ENCODE data around the gene KCNE4. TPM values are rescaled to one million over a fixed set of nuclear protein-coding genes. Genes with fewer than 3 reads are reported as not detected.

Gene KCNE4
- total RNA-seq, 2 experiments from 2014 or later, result not detected

- ChIA-PET POLR2A (no interaction called here), CTCF (no interaction called here)
- ATAC-seq (no peak), DNase-seq (no peak)
- no peaks in the 10 kb centered on the region for H3K9me3 Mint-ChIP-seq (ENCODE audit: insufficient read depth)
- H3K36me3 Mint-ChIP-seq (ENCODE audit: low read depth), result no peaks in the 10 kb centered on the region
- no peaks in the 10 kb centered on the region for H3K27me3 Mint-ChIP-seq (ENCODE audit: low read depth)
- H3K4me1 Mint-ChIP-seq (ENCODE audit: low read depth), result peaks cover 8% of the 10 kb centered on the region
- H3K27ac Mint-ChIP-seq, result no peak overlapping the region
- no peak overlapping the region for H3K4me3 Mint-ChIP-seq
These were observed 8.6 kb upstream of the KCNE4 start for GRCh38 chr2:223043164-223043941.

DNA sequence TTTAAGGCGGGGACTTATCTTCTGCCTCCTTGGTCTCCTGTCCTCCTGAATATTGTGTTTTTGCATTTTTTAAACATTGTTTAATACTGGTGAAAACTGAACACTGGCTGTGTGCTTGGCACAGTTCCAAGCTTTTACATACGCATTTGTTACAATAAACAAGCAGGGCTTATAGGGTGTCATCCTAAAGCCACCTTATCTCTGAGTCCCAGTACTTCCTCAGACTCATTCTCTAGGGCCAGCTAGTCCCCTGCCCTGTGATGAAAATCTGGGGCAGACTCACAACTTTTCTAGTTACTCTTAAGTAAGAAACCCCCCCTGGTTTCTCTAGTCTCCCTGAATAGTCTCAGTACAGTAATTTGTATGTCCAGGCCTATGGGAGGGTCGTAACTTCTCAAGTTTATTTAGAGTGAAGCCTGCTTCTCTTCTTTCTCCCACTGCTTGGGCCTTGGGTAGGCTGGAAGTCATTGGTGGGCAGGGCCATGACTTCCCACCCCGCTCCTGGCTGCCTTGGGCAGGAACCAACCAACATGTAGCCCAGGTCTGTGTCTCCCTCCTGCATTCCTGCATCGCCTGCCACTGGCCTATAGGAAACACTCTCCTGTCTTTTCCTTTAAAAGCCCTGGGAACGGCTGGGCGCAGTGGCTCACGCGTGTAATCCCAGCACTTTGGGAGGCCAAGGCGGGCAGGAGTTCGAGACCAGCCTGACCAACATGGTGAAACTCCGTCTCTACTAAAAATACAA lies 7.7 kb upstream of the KCNE4 start:
- no peak overlapping the region for H3K4me3 Mint-ChIP-seq
- DNase-seq, result no peak
- no peaks in the 10 kb centered on the region for H3K27me3 Mint-ChIP-seq (ENCODE audit: low read depth)
- CTCF ChIA-PET, result no interaction called here
- H3K36me3 Mint-ChIP-seq (ENCODE audit: low read depth), result no peaks in the 10 kb centered on the region
- peaks cover 8% of the 10 kb centered on the region for H3K4me1 Mint-ChIP-seq (ENCODE audit: low read depth)
- POLR2A ChIA-PET, result no interaction called here
- no peak for ATAC-seq
- H3K27ac Mint-ChIP-seq, result no peak overlapping the region
- H3K9me3 Mint-ChIP-seq (ENCODE audit: insufficient read depth), result no peaks in the 10 kb centered on the region

DNA sequence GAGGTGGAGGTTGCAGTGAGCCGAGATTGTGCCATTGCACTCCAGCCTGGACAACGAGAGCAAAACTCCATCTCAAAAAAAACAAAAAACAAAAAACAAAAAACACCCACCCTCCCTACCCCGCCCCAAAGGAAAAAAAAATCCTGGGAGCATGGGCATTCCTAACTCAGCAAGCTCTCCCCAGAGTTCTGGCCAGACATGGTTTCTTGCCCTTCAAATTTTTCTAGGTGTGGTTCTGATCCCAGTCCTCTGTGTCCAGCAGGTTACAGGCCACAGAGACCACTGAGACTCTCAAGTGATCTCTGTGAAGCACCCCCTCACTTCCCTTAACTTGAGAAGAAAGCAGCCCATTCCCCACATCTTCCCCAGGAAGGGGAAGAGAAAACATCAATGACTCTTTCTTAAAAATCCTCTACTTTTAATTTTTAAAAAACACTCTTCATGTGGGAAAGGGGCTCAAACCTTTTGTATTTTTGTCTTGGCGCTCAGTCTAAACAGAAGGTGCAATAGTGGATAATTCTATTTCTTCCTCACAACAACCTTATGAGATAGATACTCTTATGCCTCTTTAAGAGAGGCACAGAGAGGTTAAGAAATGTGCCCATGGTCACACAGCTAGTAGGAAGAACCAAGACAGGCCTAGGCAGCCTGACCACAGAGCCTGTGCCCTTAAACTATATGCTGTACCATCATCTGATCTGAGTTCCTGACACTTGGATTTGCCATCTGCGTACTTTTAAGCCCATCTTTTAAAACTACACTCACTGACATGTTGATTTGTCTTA lies 6.9 kb upstream of the KCNE4 start:
- POLR2A ChIA-PET, result no interaction called here
- ATAC-seq (no peak), DNase-seq (no peak)
- Mint-ChIP-seq H3K4me3 (no peak overlapping the region), H3K27me3 (ENCODE audit: low read depth) (no peaks in the 10 kb centered on the region), H3K4me1 (ENCODE audit: low read depth) (peaks cover 8% of the 10 kb centered on the region), H3K27ac (no peak overlapping the region), H3K9me3 (ENCODE audit: insufficient read depth) (no peaks in the 10 kb centered on the region), H3K36me3 (ENCODE audit: low read depth) (no peaks in the 10 kb centered on the region)
- CTCF ChIA-PET, result no interaction called here

- no peaks in the 10 kb centered on the region for H3K36me3 Mint-ChIP-seq (ENCODE audit: low read depth)
- no peak overlapping the region for H3K27ac Mint-ChIP-seq
- DNase-seq, result no peak
- POLR2A ChIA-PET, result no interaction called here
- CTCF ChIA-PET, result no interaction called here
- no peaks in the 10 kb centered on the region for H3K9me3 Mint-ChIP-seq (ENCODE audit: insufficient read depth)
- no peak overlapping the region for H3K4me3 Mint-ChIP-seq
- no peaks in the 10 kb centered on the region for H3K27me3 Mint-ChIP-seq (ENCODE audit: low read depth)
- ATAC-seq, result no peak
- H3K4me1 Mint-ChIP-seq (ENCODE audit: low read depth), result peaks cover 8% of the 10 kb centered on the region
These were observed 5.4 kb upstream of the KCNE4 start for GRCh38 chr2:223046470-223047040.

GRCh38 chr2:223047260-223047761 lies 4.7 kb upstream of the KCNE4 start:
- Mint-ChIP-seq H3K27me3 (ENCODE audit: low read depth) (peaks cover 2% of the 10 kb centered on the region), H3K4me3 (no peak overlapping the region), H3K4me1 (ENCODE audit: low read depth) (peaks cover 8% of the 10 kb centered on the region), H3K9me3 (ENCODE audit: insufficient read depth) (no peaks in the 10 kb centered on the region), H3K27ac (no peak overlapping the region), H3K36me3 (ENCODE audit: low read depth) (no peaks in the 10 kb centered on the region)
- CTCF ChIA-PET, result no interaction called here
- POLR2A ChIA-PET, result no interaction called here
- DNase-seq, result no peak
- ATAC-seq, result no peak

DNA sequence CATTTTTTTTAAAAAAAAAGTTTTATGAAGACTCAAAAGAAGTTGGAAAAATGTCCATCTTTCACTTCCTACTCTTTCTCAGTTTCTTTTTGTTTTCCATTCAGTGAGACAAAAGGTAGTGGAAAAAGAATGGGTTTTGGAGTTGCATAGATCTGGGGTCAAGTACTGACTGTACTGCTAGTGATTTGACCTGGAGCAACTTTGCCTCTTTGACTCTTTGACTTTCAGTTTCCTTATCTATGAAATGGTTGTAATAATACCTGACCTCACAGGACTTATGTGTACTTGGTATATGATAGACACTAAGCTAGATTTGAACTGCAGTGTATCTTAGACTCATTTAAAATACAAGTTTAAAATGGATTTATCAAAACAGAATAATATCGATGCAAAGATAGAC lies 3.5 kb upstream of the KCNE4 start:
- ChIA-PET POLR2A (no interaction called here), CTCF (no interaction called here)
- ATAC-seq (no peak), DNase-seq (no peak)
- Mint-ChIP-seq H3K27ac (no peak overlapping the region), H3K27me3 (ENCODE audit: low read depth) (peaks cover 2% of the 10 kb centered on the region), H3K9me3 (ENCODE audit: insufficient read depth) (no peaks in the 10 kb centered on the region), H3K4me1 (ENCODE audit: low read depth) (peaks cover 2% of the 10 kb centered on the region), H3K4me3 (no peak overlapping the region), H3K36me3 (ENCODE audit: low read depth) (no peaks in the 10 kb centered on the region)

GRCh38 chr2:223049356-223049755 lies 2.6 kb upstream of the KCNE4 start:
- CTCF ChIA-PET, result no interaction called here
- H3K4me3 Mint-ChIP-seq, result no peak overlapping the region
- no peak for DNase-seq
- no peak for ATAC-seq
- H3K9me3 Mint-ChIP-seq (ENCODE audit: insufficient read depth), result no peaks in the 10 kb centered on the region
- POLR2A ChIA-PET, result no interaction called here
- no peak overlapping the region for H3K27ac Mint-ChIP-seq
- H3K4me1 Mint-ChIP-seq (ENCODE audit: low read depth), result no peaks in the 10 kb centered on the region
- H3K27me3 Mint-ChIP-seq (ENCODE audit: low read depth), result peaks cover 2% of the 10 kb centered on the region
- no peaks in the 10 kb centered on the region for H3K36me3 Mint-ChIP-seq (ENCODE audit: low read depth)

GRCh38 chr2:223050188-223050587 lies 1.8 kb upstream of the KCNE4 start:
- H3K9me3 Mint-ChIP-seq (ENCODE audit: insufficient read depth), result no peaks in the 10 kb centered on the region
- POLR2A ChIA-PET, result no interaction called here
- CTCF ChIA-PET, result no interaction called here
- peaks cover 2% of the 10 kb centered on the region for H3K27me3 Mint-ChIP-seq (ENCODE audit: low read depth)
- no peak for ATAC-seq
- H3K27ac Mint-ChIP-seq, result no peak overlapping the region
- no peaks in the 10 kb centered on the region for H3K4me1 Mint-ChIP-seq (ENCODE audit: low read depth)
- no peaks in the 10 kb centered on the region for H3K36me3 Mint-ChIP-seq (ENCODE audit: low read depth)
- no peak overlapping the region for H3K4me3 Mint-ChIP-seq
- DNase-seq, result no peak

GRCh38 chr2:223050900-223051504 lies 988 bp upstream of the KCNE4 start:
- no peaks in the 10 kb centered on the region for H3K4me1 Mint-ChIP-seq (ENCODE audit: low read depth)
- no peak overlapping the region for H3K4me3 Mint-ChIP-seq
- ChIA-PET CTCF (no interaction called here), POLR2A (no interaction called here)
- H3K36me3 Mint-ChIP-seq (ENCODE audit: low read depth), result no peaks in the 10 kb centered on the region
- no peak overlapping the region for H3K27ac Mint-ChIP-seq
- no peaks in the 10 kb centered on the region for H3K9me3 Mint-ChIP-seq (ENCODE audit: insufficient read depth)
- ATAC-seq (no peak), DNase-seq (no peak)
- peaks cover 2% of the 10 kb centered on the region for H3K27me3 Mint-ChIP-seq (ENCODE audit: low read depth)

DNA sequence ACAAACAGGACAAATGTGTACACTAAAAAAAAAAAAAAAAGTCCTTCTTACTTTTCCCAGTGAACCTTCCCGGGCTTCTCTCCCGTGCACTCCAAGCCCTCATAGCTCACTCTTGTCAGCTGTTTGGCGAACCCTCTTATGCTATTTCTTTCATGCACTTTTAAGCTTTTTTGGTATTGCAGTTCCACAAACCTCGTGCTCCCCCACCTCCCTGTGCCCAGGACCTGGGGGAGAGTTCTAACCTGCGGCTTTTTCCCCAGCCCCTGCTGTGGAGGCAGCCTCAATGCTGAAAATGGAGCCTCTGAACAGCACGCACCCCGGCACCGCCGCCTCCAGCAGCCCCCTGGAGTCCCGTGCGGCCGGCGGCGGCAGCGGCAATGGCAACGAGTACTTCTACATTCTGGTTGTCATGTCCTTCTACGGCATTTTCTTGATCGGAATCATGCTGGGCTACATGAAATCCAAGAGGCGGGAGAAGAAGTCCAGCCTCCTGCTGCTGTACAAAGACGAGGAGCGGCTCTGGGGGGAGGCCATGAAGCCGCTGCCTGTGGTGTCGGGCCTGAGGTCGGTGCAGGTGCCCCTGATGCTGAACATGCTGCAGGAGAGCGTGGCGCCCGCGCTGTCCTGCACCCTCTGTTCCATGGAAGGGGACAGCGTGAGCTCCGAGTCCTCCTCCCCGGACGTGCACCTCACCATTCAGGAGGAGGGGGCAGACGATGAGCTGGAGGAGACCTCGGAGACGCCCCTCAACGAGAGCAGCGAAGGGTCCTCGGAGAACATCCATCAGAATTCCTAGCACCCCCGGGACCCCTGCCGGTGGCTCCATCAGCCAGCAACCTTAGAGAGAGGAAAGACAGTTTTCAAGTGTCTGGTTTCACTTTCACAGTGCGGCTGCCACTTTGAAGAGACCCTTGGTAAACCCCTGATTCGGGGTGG lies 826 bp downstream of the KCNE4 start:
- Mint-ChIP-seq H3K27me3 (ENCODE audit: low read depth) (peaks cover 2% of the 10 kb centered on the region), H3K4me3 (no peak overlapping the region), H3K27ac (no peak overlapping the region), H3K4me1 (ENCODE audit: low read depth) (no peaks in the 10 kb centered on the region), H3K9me3 (ENCODE audit: insufficient read depth) (no peaks in the 10 kb centered on the region), H3K36me3 (ENCODE audit: low read depth) (no peaks in the 10 kb centered on the region)
- ChIA-PET CTCF (no interaction called here), POLR2A (no interaction called here)
- DNase-seq, result no peak
- ATAC-seq, result no peak
